ENCODE measurements around the gene ZBTB20. TPM values are rescaled to one million over a fixed set of nuclear protein-coding genes. Genes with fewer than 3 reads are reported as not detected.
"Not testable (repeated sequence)": the region's sequence is repeated elsewhere in the genome, so short reads cannot be mapped to it uniquely, and the experiment has no call there.

ZBTB20 gene
- total and polyA plus RNA-seq, 5 donors from 2014 or later, result 10.1 to 58.2 (median 13.2) TPM

DNA sequence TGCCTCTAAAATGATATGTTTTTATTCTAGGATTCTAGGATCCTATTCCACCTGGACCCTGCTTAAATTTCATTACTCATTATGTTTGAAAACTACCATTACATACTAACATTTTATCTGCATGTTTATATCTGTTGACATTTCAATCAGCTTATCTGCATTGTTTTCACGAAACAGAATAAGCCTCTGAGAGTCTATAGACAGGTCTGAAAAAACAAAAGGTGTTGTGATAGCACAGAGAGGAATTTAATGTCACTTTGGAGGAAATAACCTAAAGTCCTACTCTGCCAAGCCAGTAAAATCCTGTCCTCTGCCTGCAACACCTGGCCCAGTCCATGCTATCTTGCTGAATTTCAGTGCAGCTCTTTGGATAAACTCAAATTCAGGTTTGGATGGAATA is 315.2 kb downstream of the ZBTB20 start:
- no peak overlapping the region for H3K4me3 Mint-ChIP-seq
- H3K4me3 ChIP-seq (ENCODE audit: low read depth, low read length), result no peak overlapping the region
- no peaks in the 10 kb centered on the region for H3K36me3 ChIP-seq (ENCODE audit: control insufficient read depth, insufficient read depth, low read length)
- no peak for ATAC-seq (ENCODE audit: low read depth in 2 of 2)
- H3K4me1 ChIP-seq (ENCODE audit: control insufficient read depth, insufficient read depth, low read length, poor library complexity, severe bottlenecking), result no peaks in the 10 kb centered on the region
- no peaks in the 10 kb centered on the region for H3K9me3 ChIP-seq (ENCODE audit: control insufficient read depth in 2 of 2, low read length in 2 of 2)
- no peak overlapping the region for H3K27ac ChIP-seq (ENCODE audit: insufficient read depth, low read length, poor library complexity, severe bottlenecking)
- no peaks in the 10 kb centered on the region for H3K27me3 ChIP-seq (ENCODE audit: control insufficient read depth, insufficient read depth, low read length)
- peak overlapping the region in 1 of 3 donors; percentile 67 for H3K27ac Mint-ChIP-seq
- no peaks in the 10 kb centered on the region for H3K9me3 Mint-ChIP-seq
- H3K4me1 Mint-ChIP-seq, result peaks cover 3 to 11% (median 5%) of the 10 kb centered on the region in 4 donors
- H3K27me3 Mint-ChIP-seq, result no peaks in the 10 kb centered on the region
- no peak for DNase-seq
- H3K36me3 Mint-ChIP-seq, result no peaks in the 10 kb centered on the region

- no peaks in the 10 kb centered on the region for H3K4me1 ChIP-seq (ENCODE audit: control insufficient read depth, insufficient read depth, low read length, poor library complexity, severe bottlenecking)
- H3K36me3 ChIP-seq (ENCODE audit: control insufficient read depth, insufficient read depth, low read length), result no peaks in the 10 kb centered on the region
- Mint-ChIP-seq H3K27ac (no peak overlapping the region), H3K36me3 (no peaks in the 10 kb centered on the region), H3K4me1 (peaks cover 0 to 10% (median 2%) of the 10 kb centered on the region in 4 donors), H3K27me3 (no peaks in the 10 kb centered on the region), H3K9me3 (no peaks in the 10 kb centered on the region), H3K4me3 (no peak overlapping the region)
- no peak overlapping the region for H3K4me3 ChIP-seq (ENCODE audit: low read depth, low read length)
- H3K9me3 ChIP-seq (ENCODE audit: control insufficient read depth in 2 of 2, low read length in 2 of 2), result no peaks in the 10 kb centered on the region
- no peaks in the 10 kb centered on the region for H3K27me3 ChIP-seq (ENCODE audit: control insufficient read depth, insufficient read depth, low read length)
- no peak for ATAC-seq (ENCODE audit: low read depth in 2 of 2)
- DNase-seq, result no peak
- H3K27ac ChIP-seq (ENCODE audit: insufficient read depth, low read length, poor library complexity, severe bottlenecking), result no peak overlapping the region
These were observed 316.4 kb downstream of the ZBTB20 start for GRCh38 chr3:114830652-114831051.

GRCh38 chr3:114829783-114830182 is 317.3 kb downstream of the ZBTB20 start:
- DNase-seq (no peak), ATAC-seq (ENCODE audit: low read depth in 2 of 2) (no peak)
- H3K27ac ChIP-seq (ENCODE audit: insufficient read depth, low read length, poor library complexity, severe bottlenecking), result no peak overlapping the region
- H3K27me3 ChIP-seq (ENCODE audit: control insufficient read depth, insufficient read depth, low read length), result no peaks in the 10 kb centered on the region
- Mint-ChIP-seq H3K36me3 (no peaks in the 10 kb centered on the region), H3K27ac (no peak overlapping the region), H3K27me3 (no peaks in the 10 kb centered on the region), H3K9me3 (no peaks in the 10 kb centered on the region), H3K4me1 (peaks cover 0 to 10% (median 3%) of the 10 kb centered on the region in 4 donors), H3K4me3 (no peak overlapping the region)
- H3K9me3 ChIP-seq (ENCODE audit: control insufficient read depth in 2 of 2, low read length in 2 of 2), result no peaks in the 10 kb centered on the region
- H3K4me1 ChIP-seq (ENCODE audit: control insufficient read depth, insufficient read depth, low read length, poor library complexity, severe bottlenecking), result no peaks in the 10 kb centered on the region
- H3K36me3 ChIP-seq (ENCODE audit: control insufficient read depth, insufficient read depth, low read length), result no peaks in the 10 kb centered on the region
- H3K4me3 ChIP-seq (ENCODE audit: low read depth, low read length), result no peak overlapping the region

- DNase-seq (peak in 2 of 3 donors; percentile 12 to 65), ATAC-seq (ENCODE audit: low read depth in 2 of 2) (no peak)
- no peaks in the 10 kb centered on the region for H3K9me3 ChIP-seq (ENCODE audit: control insufficient read depth in 2 of 2, low read length in 2 of 2)
- no peak overlapping the region for H3K27ac ChIP-seq (ENCODE audit: insufficient read depth, low read length, poor library complexity, severe bottlenecking)
- Mint-ChIP-seq H3K9me3 (no peaks in the 10 kb centered on the region), H3K36me3 (no peaks in the 10 kb centered on the region), H3K27ac (no peak overlapping the region), H3K27me3 (no peaks in the 10 kb centered on the region), H3K4me1 (peaks cover 0 to 10% (median 4%) of the 10 kb centered on the region in 4 donors), H3K4me3 (no peak overlapping the region)
- no peak overlapping the region for H3K4me3 ChIP-seq (ENCODE audit: low read depth, low read length)
- no peaks in the 10 kb centered on the region for H3K4me1 ChIP-seq (ENCODE audit: control insufficient read depth, insufficient read depth, low read length, poor library complexity, severe bottlenecking)
- no peaks in the 10 kb centered on the region for H3K36me3 ChIP-seq (ENCODE audit: control insufficient read depth, insufficient read depth, low read length)
- no peaks in the 10 kb centered on the region for H3K27me3 ChIP-seq (ENCODE audit: control insufficient read depth, insufficient read depth, low read length)
These were observed 319.6 kb downstream of the ZBTB20 start for GRCh38 chr3:114827495-114827894.

DNA sequence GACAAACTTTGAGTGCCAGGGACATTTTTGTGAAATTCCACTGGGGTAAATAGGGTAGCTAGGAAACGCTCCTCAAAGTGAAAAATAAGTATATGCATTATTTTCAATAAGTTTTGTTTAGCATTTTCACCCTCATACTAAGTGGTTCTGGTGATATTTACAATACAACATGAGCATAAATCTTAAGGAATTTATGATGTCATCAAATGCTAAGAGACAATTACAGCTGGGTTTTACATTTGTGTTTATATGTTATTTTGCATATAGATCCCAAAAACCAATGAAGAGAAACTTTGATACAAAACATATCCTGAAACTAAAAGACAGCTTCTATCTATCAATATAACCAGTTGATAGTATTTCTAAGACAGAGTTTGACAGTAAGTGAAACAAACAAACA is 323.1 kb downstream of the ZBTB20 start:
- Histone ChIP-seq H3K36me3 (ENCODE audit: control insufficient read depth, insufficient read depth, low read length) (no peaks in the 10 kb centered on the region), H3K4me1 (ENCODE audit: control insufficient read depth, insufficient read depth, low read length, poor library complexity, severe bottlenecking) (no peaks in the 10 kb centered on the region)
- H3K9me3 Mint-ChIP-seq, result no peaks in the 10 kb centered on the region

GRCh38 chr3:114823061-114823460 is 324.0 kb downstream of the ZBTB20 start:
- no peaks in the 10 kb centered on the region for H3K27me3 Mint-ChIP-seq
- H3K9me3 Mint-ChIP-seq, result no peaks in the 10 kb centered on the region
- no peak overlapping the region for H3K4me3 ChIP-seq (ENCODE audit: low read depth, low read length)
- peaks cover 0 to 10% (median 5%) of the 10 kb centered on the region in 4 donors for H3K4me1 Mint-ChIP-seq
- H3K27ac ChIP-seq (ENCODE audit: insufficient read depth, low read length, poor library complexity, severe bottlenecking), result no peak overlapping the region
- no peaks in the 10 kb centered on the region for H3K27me3 ChIP-seq (ENCODE audit: control insufficient read depth, insufficient read depth, low read length)
- ATAC-seq (ENCODE audit: low read depth in 2 of 2) (no peak), DNase-seq (no peak)
- H3K9me3 ChIP-seq (ENCODE audit: control insufficient read depth in 2 of 2, low read length in 2 of 2), result no peaks in the 10 kb centered on the region
- no peak overlapping the region for H3K27ac Mint-ChIP-seq
- H3K4me1 ChIP-seq (ENCODE audit: control insufficient read depth, insufficient read depth, low read length, poor library complexity, severe bottlenecking), result no peaks in the 10 kb centered on the region
- H3K36me3 ChIP-seq (ENCODE audit: control insufficient read depth, insufficient read depth, low read length), result no peaks in the 10 kb centered on the region
- no peaks in the 10 kb centered on the region for H3K36me3 Mint-ChIP-seq
- no peak overlapping the region for H3K4me3 Mint-ChIP-seq

More for the DNA sequence above, 323.1 kb downstream of the ZBTB20 start:
- no peaks in the 10 kb centered on the region for H3K9me3 ChIP-seq (ENCODE audit: control insufficient read depth in 2 of 2, low read length in 2 of 2)
- no peaks in the 10 kb centered on the region for H3K27me3 ChIP-seq (ENCODE audit: control insufficient read depth, insufficient read depth, low read length)
- DNase-seq, result no peak
- no peak overlapping the region for H3K4me3 ChIP-seq (ENCODE audit: low read depth, low read length)
- no peaks in the 10 kb centered on the region for H3K36me3 Mint-ChIP-seq
- no peaks in the 10 kb centered on the region for H3K27me3 Mint-ChIP-seq
- H3K27ac ChIP-seq (ENCODE audit: insufficient read depth, low read length, poor library complexity, severe bottlenecking), result no peak overlapping the region
- peaks cover 0 to 8% (median 4%) of the 10 kb centered on the region in 4 donors for H3K4me1 Mint-ChIP-seq
- H3K27ac Mint-ChIP-seq, result no peak overlapping the region
- ATAC-seq (ENCODE audit: low read depth in 2 of 2), result no peak
- no peak overlapping the region for H3K4me3 Mint-ChIP-seq

GRCh38 chr3:114816052-114816451 is 331.0 kb downstream of the ZBTB20 start:
- no peaks in the 10 kb centered on the region for H3K36me3 ChIP-seq (ENCODE audit: control insufficient read depth, insufficient read depth, low read length)
- H3K4me1 ChIP-seq (ENCODE audit: control insufficient read depth, insufficient read depth, low read length, poor library complexity, severe bottlenecking), result no peaks in the 10 kb centered on the region
- no peak overlapping the region for H3K4me3 ChIP-seq (ENCODE audit: low read depth, low read length)
- Mint-ChIP-seq H3K4me1 (peaks cover 4 to 10% (median 7%) of the 10 kb centered on the region in 4 donors), H3K9me3 (no peaks in the 10 kb centered on the region), H3K36me3 (peaks cover 5% of the 10 kb centered on the region), H3K27me3 (no peaks in the 10 kb centered on the region), H3K27ac (no peak overlapping the region), H3K4me3 (no peak overlapping the region)
- no peaks in the 10 kb centered on the region for H3K9me3 ChIP-seq (ENCODE audit: control insufficient read depth in 2 of 2, low read length in 2 of 2)
- ATAC-seq (ENCODE audit: low read depth in 2 of 2), result no peak
- no peaks in the 10 kb centered on the region for H3K27me3 ChIP-seq (ENCODE audit: control insufficient read depth, insufficient read depth, low read length)
- no peak overlapping the region for H3K27ac ChIP-seq (ENCODE audit: insufficient read depth, low read length, poor library complexity, severe bottlenecking)
- DNase-seq, result no peak

DNA sequence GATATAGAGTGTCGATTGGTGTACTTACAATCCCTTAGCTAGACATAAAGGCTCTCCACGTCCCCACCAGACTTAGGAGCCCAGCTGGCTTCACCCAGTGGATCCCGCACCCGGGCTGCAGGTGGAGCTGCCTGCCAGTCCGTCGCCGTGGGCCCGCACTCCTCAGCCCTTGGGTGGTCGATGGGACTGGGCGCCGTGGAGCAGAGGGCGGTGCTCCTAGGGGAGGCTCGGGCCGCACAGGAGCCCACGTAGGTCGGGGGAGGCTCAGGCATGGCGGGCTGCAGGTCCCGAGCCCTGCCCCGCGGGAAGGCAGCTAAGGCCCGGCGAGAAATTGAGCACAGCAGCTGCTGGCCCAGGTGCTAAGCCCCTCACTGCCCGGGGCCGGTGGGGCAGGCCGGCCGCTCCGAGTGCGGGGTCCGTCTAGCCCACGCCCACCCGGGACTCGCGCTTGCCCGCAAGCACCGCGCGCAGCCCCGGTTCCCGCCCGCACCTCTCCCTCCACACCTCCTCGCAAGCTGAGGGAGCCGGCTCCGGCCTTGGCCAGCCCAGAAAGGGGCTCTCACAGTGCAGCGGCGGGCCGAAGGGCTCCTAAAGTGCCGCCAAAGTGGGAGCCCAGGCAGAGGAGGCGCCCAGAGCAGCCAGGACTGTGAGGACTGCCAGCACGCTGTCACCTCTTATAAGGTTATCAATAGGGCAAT is 334.4 kb downstream of the ZBTB20 start:
- not testable (repeated sequence) for H3K27ac Mint-ChIP-seq; ATAC-seq (ENCODE audit: low read depth in 2 of 2); H3K9me3 Mint-ChIP-seq; H3K27me3 Mint-ChIP-seq; H3K4me3 ChIP-seq (ENCODE audit: low read depth, low read length); H3K9me3 ChIP-seq (ENCODE audit: control insufficient read depth in 2 of 2, low read length in 2 of 2); DNase-seq; H3K27me3 ChIP-seq (ENCODE audit: control insufficient read depth, insufficient read depth, low read length); H3K27ac ChIP-seq (ENCODE audit: insufficient read depth, low read length, poor library complexity, severe bottlenecking); H3K4me1 ChIP-seq (ENCODE audit: control insufficient read depth, insufficient read depth, low read length, poor library complexity, severe bottlenecking); H3K4me3 Mint-ChIP-seq; H3K36me3 ChIP-seq (ENCODE audit: control insufficient read depth, insufficient read depth, low read length)
- H3K4me1 Mint-ChIP-seq, result peaks cover 8 to 18% (median 12%) of the 10 kb centered on the region in 4 donors
- H3K36me3 Mint-ChIP-seq, result peaks cover 21% of the 10 kb centered on the region

Measured in CD4-positive, CD25-positive, alpha-beta regulatory T cell (primary cell).